Peyer's patch (tissue), 4 donors: ENCODE results near the gene DYNLL2.

Source experiments
- POLR2A ChIP-seq, 2 donors: fragments of 450-650 bp; IDR thresholded peaks; one replicate each; pipeline ENCODE4 v1.5.1; 2017; ENCODE audit warnings: antibody characterized with exemption in 2 of 2, mild to moderate bottlenecking in 2 of 2, moderate library complexity in 2 of 2
- TF ChIP-seq, protein P1 (sequence below), 6 experiments: fragments of 450-650 bp in 4 of 6; fragments of 200-600 bp in 2 of 6; sonication (generic) in 1 of 6; IDR thresholded peaks; one replicate each; pipeline ENCODE4 v1.5.1; 2017 to 2019; ENCODE audit warnings: antibody characterized with exemption in 6 of 6, mild to moderate bottlenecking in 3 of 6, moderate library complexity in 1 of 6

DNA sequence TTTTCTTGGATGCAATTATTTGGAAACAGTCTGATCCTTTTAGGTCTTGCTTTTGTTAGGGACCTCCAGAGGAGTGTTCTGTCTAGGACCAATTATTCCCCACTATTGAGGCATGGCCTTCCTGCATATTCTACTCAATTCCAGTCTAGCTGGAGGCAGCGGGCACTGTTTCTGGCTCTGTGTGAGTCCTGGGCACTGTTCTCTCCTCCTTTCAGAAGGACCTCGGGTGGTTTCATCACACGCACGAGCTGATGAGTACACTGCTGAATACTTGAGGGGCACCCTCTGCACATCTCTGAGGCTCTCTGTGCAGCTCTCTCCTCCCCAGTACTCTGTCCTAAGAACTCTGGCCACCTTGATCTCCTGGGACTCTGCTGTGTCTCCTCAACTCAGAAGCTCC is 30.7 kb downstream of the DYNLL2 start:
- TF ChIP-seq POLR2A (IDR thresholded peaks at IDR 0.05), result no peak
- TF ChIP-seq, protein P1, sequence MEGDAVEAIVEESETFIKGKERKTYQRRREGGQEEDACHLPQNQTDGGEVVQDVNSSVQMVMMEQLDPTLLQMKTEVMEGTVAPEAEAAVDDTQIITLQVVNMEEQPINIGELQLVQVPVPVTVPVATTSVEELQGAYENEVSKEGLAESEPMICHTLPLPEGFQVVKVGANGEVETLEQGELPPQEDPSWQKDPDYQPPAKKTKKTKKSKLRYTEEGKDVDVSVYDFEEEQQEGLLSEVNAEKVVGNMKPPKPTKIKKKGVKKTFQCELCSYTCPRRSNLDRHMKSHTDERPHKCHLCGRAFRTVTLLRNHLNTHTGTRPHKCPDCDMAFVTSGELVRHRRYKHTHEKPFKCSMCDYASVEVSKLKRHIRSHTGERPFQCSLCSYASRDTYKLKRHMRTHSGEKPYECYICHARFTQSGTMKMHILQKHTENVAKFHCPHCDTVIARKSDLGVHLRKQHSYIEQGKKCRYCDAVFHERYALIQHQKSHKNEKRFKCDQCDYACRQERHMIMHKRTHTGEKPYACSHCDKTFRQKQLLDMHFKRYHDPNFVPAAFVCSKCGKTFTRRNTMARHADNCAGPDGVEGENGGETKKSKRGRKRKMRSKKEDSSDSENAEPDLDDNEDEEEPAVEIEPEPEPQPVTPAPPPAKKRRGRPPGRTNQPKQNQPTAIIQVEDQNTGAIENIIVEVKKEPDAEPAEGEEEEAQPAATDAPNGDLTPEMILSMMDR (IDR thresholded peaks at IDR 0.05), result no peak
